OCI-LY7 (cell line): ENCODE results near the gene ANKFN1. TPM values are rescaled to one million over a fixed set of nuclear protein-coding genes. Genes with fewer than 3 reads are reported as not detected.

Experiments
- BruUV-seq: library from RNA; stranded (reverse); fragments of 400-500 nt; replicated peaks from 2 replicates; lab custom pipeline; 2021; lab: Mats Ljungman, UMichigan
- CTCF ChIA-PET: fragments of 300-600 bp; sonication (Branson Sonifier 250); formaldehyde crosslinking; loops from one replicate; lab custom pipeline; 2022; ENCODE audit warnings: antibody characterized with exemption; ENCODE audit not compliant: unreplicated experiment; lab: Charles Lee
- POLR2A ChIA-PET: fragments of 300-600 bp; sonication (Branson Sonifier 250); formaldehyde crosslinking; loops from one replicate; lab custom pipeline; 2022; ENCODE audit warnings: antibody characterized with exemption; lab: Charles Lee
- DNase-seq: peaks from one replicate; pipeline ENCODE4 v3.0.0-alpha.2; 2015; ENCODE audit warnings: low spot score
- H2AFZ ChIP-seq: fragments of 200-600 bp; sonication (generic), shearing (Covaris generic); 2 replicates; pipeline ENCODE4 v1.6.1; 2014; ENCODE audit warnings: mild to moderate bottlenecking, antibody characterized with exemption, low read length, moderate library complexity
- H3K27ac ChIP-seq: fragments of 200-600 bp; sonication (generic); 2 replicates; pipeline ENCODE4 v1.5.1; 2014; ENCODE audit warnings: mixed run types, low read depth, mild to moderate bottlenecking, moderate library complexity, low read length, inconsistent platforms; ENCODE audit not compliant: poor library complexity, severe bottlenecking
- H3K36me3 ChIP-seq: fragments of 200-600 bp; sonication (generic); 2 replicates; pipeline ENCODE4 v1.6.1; 2014; ENCODE audit warnings: mild to moderate bottlenecking, antibody characterized with exemption, low read length, moderate library complexity, mixed read lengths; ENCODE audit not compliant: insufficient read depth
- H3K4me1 ChIP-seq: fragments of 200-600 bp; sonication (generic); 2 replicates; pipeline ENCODE4 v1.5.1; 2014; ENCODE audit warnings: mild to moderate bottlenecking, low read length; ENCODE audit not compliant: insufficient read depth, poor library complexity, severe bottlenecking
- H3K4me2 ChIP-seq: fragments of 200-600 bp; sonication (generic); 2 replicates; pipeline ENCODE4 v1.6.1; 2014; ENCODE audit warnings: mild to moderate bottlenecking, low read length
- H3K4me3 ChIP-seq: fragments of 200-600 bp; sonication (generic); 2 replicates; pipeline ENCODE4 v1.5.1; 2014; ENCODE audit warnings: mild to moderate bottlenecking, low read depth, low read length; ENCODE audit not compliant: poor library complexity, severe bottlenecking
- H3K79me2 ChIP-seq: fragments of 200-600 bp; sonication (generic); 2 replicates; pipeline ENCODE4 v1.6.1; 2016; ENCODE audit warnings: low read depth, mild to moderate bottlenecking, low read length, moderate library complexity, mixed read lengths; ENCODE audit not compliant: insufficient read depth
- H3K9me2 ChIP-seq: fragments of 200-600 bp; sonication (generic); 2 replicates; pipeline ENCODE4 v1.6.1; 2016; ENCODE audit warnings: mild to moderate bottlenecking, low read length, mixed read lengths; ENCODE audit not compliant: insufficient read depth
- H3K9me3 ChIP-seq: fragments of 200-600 bp; sonication (generic); 2 replicates; pipeline ENCODE4 v1.6.1; 2014; ENCODE audit warnings: mild to moderate bottlenecking, mixed run types, low read length, mixed read lengths
- H4K20me1 ChIP-seq: fragments of 200-600 bp; sonication (generic); 2 replicates; pipeline ENCODE4 v1.6.1; 2014; ENCODE audit warnings: mild to moderate bottlenecking, antibody characterized with exemption, low read length, moderate library complexity, mixed read lengths; ENCODE audit not compliant: insufficient read depth
- EZH2phosphoT487 ChIP-seq: fragments of 200-600 bp; sonication (generic); IDR thresholded peaks from 2 replicates; pipeline ENCODE4 v1.6.1; 2018; ENCODE audit warnings: low read depth, borderline replicate concordance, mild to moderate bottlenecking, mixed run types, antibody characterized with exemption, low read length, moderate library complexity, mixed read lengths
- intact Hi-C: fragments of 100-400 bp; cut with micrococcal nuclease; formaldehyde crosslinking; loops from one replicate; pipeline ENCODE4 v1.10.0; 2022; ENCODE audit not compliant: unreplicated experiment
- total RNA-seq, 2 experiments: library from RNA; depleted of rRNA in 1 of 2; stranded (reverse); fragments of >200 nt in 1 of 2; shearing (Covaris generic) in 1 of 2; gene quantifications; 2 replicates each; pipeline ENCODE4 v1.2.3, GENCODE V29; 2014 to 2022
- TF ChIP-seq, protein P1 (sequence below): fragments of 200-600 bp; sonication (generic); conservative IDR thresholded peaks from 2 replicates; pipeline ENCODE4 v1.5.1; 2014; ENCODE audit warnings: mild to moderate bottlenecking, antibody characterized with exemption, low read length, moderate library complexity, mixed read lengths

ANKFN1 gene
- total RNA-seq, 2 experiments from 2014 or later: 0.67 TPM; not detected in 1

- Histone ChIP-seq H3K27ac (no peak overlapping the region), H3K36me3 (no peaks in the 10 kb centered on the region), H3K9me2 (no peaks in the 10 kb centered on the region), H2AFZ (no peak overlapping the region), H4K20me1 (no peaks in the 10 kb centered on the region), H3K4me2 (no peak overlapping the region), H3K4me1 (no peaks in the 10 kb centered on the region), H3K9me3 (no peaks in the 10 kb centered on the region), H3K79me2 (no peaks in the 10 kb centered on the region), H3K4me3 (no peak overlapping the region)
- no TSS peak for BruUV-seq
- no peak for DNase-seq
- intact Hi-C loops: no loop called here
- no peak for TF ChIP-seq EZH2phosphoT487
- TF ChIP-seq, protein P1, sequence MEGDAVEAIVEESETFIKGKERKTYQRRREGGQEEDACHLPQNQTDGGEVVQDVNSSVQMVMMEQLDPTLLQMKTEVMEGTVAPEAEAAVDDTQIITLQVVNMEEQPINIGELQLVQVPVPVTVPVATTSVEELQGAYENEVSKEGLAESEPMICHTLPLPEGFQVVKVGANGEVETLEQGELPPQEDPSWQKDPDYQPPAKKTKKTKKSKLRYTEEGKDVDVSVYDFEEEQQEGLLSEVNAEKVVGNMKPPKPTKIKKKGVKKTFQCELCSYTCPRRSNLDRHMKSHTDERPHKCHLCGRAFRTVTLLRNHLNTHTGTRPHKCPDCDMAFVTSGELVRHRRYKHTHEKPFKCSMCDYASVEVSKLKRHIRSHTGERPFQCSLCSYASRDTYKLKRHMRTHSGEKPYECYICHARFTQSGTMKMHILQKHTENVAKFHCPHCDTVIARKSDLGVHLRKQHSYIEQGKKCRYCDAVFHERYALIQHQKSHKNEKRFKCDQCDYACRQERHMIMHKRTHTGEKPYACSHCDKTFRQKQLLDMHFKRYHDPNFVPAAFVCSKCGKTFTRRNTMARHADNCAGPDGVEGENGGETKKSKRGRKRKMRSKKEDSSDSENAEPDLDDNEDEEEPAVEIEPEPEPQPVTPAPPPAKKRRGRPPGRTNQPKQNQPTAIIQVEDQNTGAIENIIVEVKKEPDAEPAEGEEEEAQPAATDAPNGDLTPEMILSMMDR: no peak
- ChIA-PET CTCF (no interaction called here), POLR2A (no interaction called here)
These were observed 298.4 kb downstream of the ANKFN1 start for GRCh38 chr17:56451629-56452028.

- BruUV-seq: no TSS peak
- no peaks in the 10 kb centered on the region for H3K9me3 ChIP-seq
- H3K4me3 ChIP-seq: no peak overlapping the region
- no peaks in the 10 kb centered on the region for H3K36me3 ChIP-seq
- no peaks in the 10 kb centered on the region for H4K20me1 ChIP-seq
- CTCF ChIA-PET: no interaction called here
- TF ChIP-seq, protein P1: no peak
- H3K27ac ChIP-seq: no peak overlapping the region
- POLR2A ChIA-PET: no interaction called here
- no peak for DNase-seq
- no peak overlapping the region for H3K4me2 ChIP-seq
- no peaks in the 10 kb centered on the region for H3K4me1 ChIP-seq
- intact Hi-C loops: no loop called here
- H3K79me2 ChIP-seq: no peaks in the 10 kb centered on the region
- H3K9me2 ChIP-seq: no peaks in the 10 kb centered on the region
- H2AFZ ChIP-seq: no peak overlapping the region
These were observed 299.2 kb downstream of the ANKFN1 start for GRCh38 chr17:56452461-56452860.

- Histone ChIP-seq H2AFZ (no peak overlapping the region), H3K4me2 (no peak overlapping the region), H3K4me1 (no peaks in the 10 kb centered on the region), H3K9me2 (no peaks in the 10 kb centered on the region), H3K27ac (no peak overlapping the region), H3K79me2 (no peaks in the 10 kb centered on the region), H3K4me3 (no peak overlapping the region), H3K36me3 (no peaks in the 10 kb centered on the region), H3K9me3 (no peaks in the 10 kb centered on the region), H4K20me1 (no peaks in the 10 kb centered on the region)
- POLR2A ChIA-PET: no interaction called here
- BruUV-seq: no TSS peak
- CTCF ChIA-PET: no interaction called here
- DNase-seq: no peak
- no peak for TF ChIP-seq EZH2phosphoT487
- TF ChIP-seq, protein P1: no peak
- intact Hi-C loops: no loop called here
These were observed 304.2 kb downstream of the ANKFN1 start for GRCh38 chr17:56457501-56457900.
